H1 (cell line): ENCODE measurements around the gene SMIM41. TPM values are rescaled to one million over a fixed set of nuclear protein-coding genes. Genes with fewer than 3 reads are reported as not detected.

Source experiments
- CTCF ChIA-PET: fragments of 300-600 bp; sonication (Branson Sonifier 250); formaldehyde crosslinking; loops from one replicate; lab custom pipeline; 2021; ENCODE audit not compliant: partially characterized antibody; lab: Charles Lee
- POLR2A ChIA-PET: fragments of 300-600 bp; sonication (Branson Sonifier 250); formaldehyde crosslinking; loops from one replicate; lab custom pipeline; 2021; ENCODE audit warnings: inconsistent platforms; ENCODE audit not compliant: partially characterized antibody; lab: Charles Lee
- DNase-seq, 2 experiments: peaks; one replicate each; pipeline versions ENCODE4 v3.0.0 to v3.0.0-alpha.2; 2010 to 2022; ENCODE audit warnings: low spot score in 2 of 2, low read depth in 1 of 2, mixed read lengths in 1 of 2
- FAIRE-seq: peaks from 2 replicates; lab custom pipeline; 2011; peaks lifted over from hg19 to GRCh38; lab: Jason Lieb, UNC
- H2AFZ ChIP-seq: 2 replicates; pipeline ENCODE4 v1.8.1; 2012; ENCODE audit warnings: low read length, inconsistent platforms
- H2AK5ac ChIP-seq: 2 replicates; pipeline ENCODE4 v1.6.1; 2013; ENCODE audit warnings: low read depth, low read length
- H2BK120ac ChIP-seq: replicated peaks from 2 replicates; pipeline ENCODE3; 2013; ENCODE audit warnings: low read depth, low read length, inconsistent platforms
- H2BK12ac ChIP-seq: 2 replicates; pipeline ENCODE4 v1.6.1; 2013; ENCODE audit warnings: low read depth, low read length
- H2BK15ac ChIP-seq: 2 replicates; pipeline ENCODE4 v1.6.1; 2013; ENCODE audit warnings: low read length
- H2BK20ac ChIP-seq: 2 replicates; pipeline ENCODE4 v1.6.1; 2013; ENCODE audit warnings: low read length
- H2BK5ac ChIP-seq: 2 replicates; pipeline ENCODE4 v1.6.1; 2013; ENCODE audit warnings: low read depth, low read length
- H3K14ac ChIP-seq: 2 replicates; pipeline ENCODE4 v1.6.1; 2013; ENCODE audit warnings: inconsistent platforms; ENCODE audit not compliant: insufficient read length
- H3K18ac ChIP-seq: 2 replicates; pipeline ENCODE4 v1.6.1; 2013; ENCODE audit warnings: low read length; ENCODE audit errors: extremely low read depth
- H3K23ac ChIP-seq: 2 replicates; pipeline ENCODE4 v1.6.1; 2013; ENCODE audit warnings: inconsistent platforms; ENCODE audit not compliant: insufficient read length
- H3K23me2 ChIP-seq: 2 replicates; pipeline ENCODE4 v1.6.1; 2013; ENCODE audit warnings: low read depth, low read length
- H3K27ac ChIP-seq: 2 replicates; pipeline ENCODE4 v1.6.1; 2011; ENCODE audit warnings: low read depth, low read length, inconsistent platforms
- H3K27me3 ChIP-seq, 4 experiments: replicated peaks in 1 of 4; 1 replicate in 1 of 4; 2 replicates in 3 of 4; pipeline versions ENCODE4 v1.6.1 to v1.8.1; 2011 to 2013; ENCODE audit warnings: low read length in 3 of 4, mild to moderate bottlenecking in 3 of 4, inconsistent platforms in 2 of 4, mixed read lengths in 2 of 4, moderate library complexity in 1 of 4; ENCODE audit not compliant: control insufficient read depth in 3 of 4, insufficient read depth in 3 of 4; ENCODE audit errors: extremely low read depth in 1 of 4
- H3K36me3 ChIP-seq, 4 experiments: 2 replicates each; pipeline versions ENCODE4 v1.6.1 to v1.8.1; 2011 to 2013; ENCODE audit warnings: mild to moderate bottlenecking in 4 of 4, low read length in 3 of 4, moderate library complexity in 2 of 4, control low read depth in 1 of 4, inconsistent platforms in 1 of 4; ENCODE audit not compliant: insufficient read depth in 4 of 4, control insufficient read depth in 2 of 4
- H3K4ac ChIP-seq: replicated peaks from 2 replicates; pipeline ENCODE3; 2013; ENCODE audit warnings: low read length, low read depth, mixed read lengths, inconsistent platforms; ENCODE audit not compliant: insufficient read length
- H3K4me1 ChIP-seq, 4 experiments: replicated peaks in 1 of 4; 1 replicate in 1 of 4; 2 replicates in 3 of 4; pipeline versions ENCODE4 v1.6.1 to v1.8.1; 2011 to 2013; ENCODE audit warnings: low read length in 3 of 4, inconsistent platforms in 2 of 4, mixed read lengths in 1 of 4; ENCODE audit not compliant: insufficient read depth in 4 of 4, control insufficient read depth in 3 of 4
- H3K4me2 ChIP-seq, 2 experiments: 2 replicates each; pipeline versions ENCODE4 v1.6.1 to v1.8.1; 2011 to 2013; ENCODE audit warnings: low read depth in 2 of 2, low read length in 2 of 2, control low read depth in 1 of 2, inconsistent platforms in 1 of 2, mild to moderate bottlenecking in 1 of 2; ENCODE audit not compliant: insufficient read depth in 1 of 2
- H3K4me3 ChIP-seq, 4 experiments: fragments of 200-600, 300-600 bp in 1 of 4; sonication (generic), shearing (Covaris generic), sonication (Bioruptor Twin) in 1 of 4; 2 replicates each; pipeline versions ENCODE4 v1.5.1 to v1.8.1; 2011 to 2016; ENCODE audit warnings: low read length in 4 of 4, low read depth in 3 of 4, control low read depth in 2 of 4, inconsistent platforms in 2 of 4, mild to moderate bottlenecking in 2 of 4, mixed read lengths in 1 of 4, moderate library complexity in 1 of 4; ENCODE audit not compliant: insufficient read depth in 2 of 4; ENCODE audit errors: extremely low read depth in 1 of 4
- H3K56ac ChIP-seq: replicated peaks from 2 replicates; pipeline ENCODE3; 2013; ENCODE audit warnings: low read depth, mild to moderate bottlenecking, mixed read lengths, low read length, inconsistent platforms; ENCODE audit not compliant: insufficient read length
- H3K79me1 ChIP-seq: 2 replicates; pipeline ENCODE4 v1.6.1; 2013; ENCODE audit warnings: low read depth, low read length, control low read depth
- H3K79me2 ChIP-seq, 2 experiments: 2 replicates each; pipeline versions ENCODE4 v1.6.1 to v1.8.1; 2012 to 2013; ENCODE audit warnings: low read length in 2 of 2, mild to moderate bottlenecking in 2 of 2, inconsistent platforms in 1 of 2; ENCODE audit not compliant: insufficient read depth in 2 of 2, control insufficient read depth in 1 of 2
- H3K9ac ChIP-seq, 4 experiments: replicated peaks in 1 of 4; 1 replicate in 1 of 4; 2 replicates in 3 of 4; pipeline versions ENCODE4 v1.6.1 to v1.8.1; 2011 to 2013; ENCODE audit warnings: low read depth in 3 of 4, low read length in 3 of 4, control low read depth in 2 of 4, mild to moderate bottlenecking in 2 of 4, moderate library complexity in 2 of 4, inconsistent platforms in 1 of 4; ENCODE audit errors: extremely low read depth in 1 of 4
- H3K9me3 ChIP-seq, 2 experiments: 2 replicates each; pipeline versions ENCODE4 v1.6.1 to v1.8.1; 2012 to 2013; ENCODE audit warnings: mild to moderate bottlenecking in 2 of 2, moderate library complexity in 2 of 2, control low read depth in 1 of 2, inconsistent platforms in 1 of 2, low read depth in 1 of 2, low read length in 1 of 2, mixed read lengths in 1 of 2; ENCODE audit not compliant: insufficient read depth in 2 of 2
- H4K20me1 ChIP-seq, 2 experiments: replicated peaks in 1 of 2; 2 replicates each; pipeline versions ENCODE3 to v1.8.1; 2011 to 2013; ENCODE audit warnings: inconsistent platforms in 2 of 2, low read length in 2 of 2, mild to moderate bottlenecking in 1 of 2; ENCODE audit not compliant: insufficient read depth in 2 of 2, control insufficient read depth in 1 of 2
- H4K5ac ChIP-seq: 2 replicates; pipeline ENCODE4 v1.6.1; 2013; ENCODE audit warnings: low read length, low read depth, mixed read lengths, inconsistent platforms; ENCODE audit not compliant: insufficient read length
- H4K8ac ChIP-seq: 2 replicates; pipeline ENCODE4 v1.8.0; 2013; ENCODE audit warnings: mild to moderate bottlenecking, moderate library complexity, low read length, inconsistent platforms; ENCODE audit not compliant: insufficient read depth; ENCODE audit errors: extremely low read depth
- H4K91ac ChIP-seq: replicated peaks from 2 replicates; pipeline ENCODE3; 2013; ENCODE audit warnings: low read length, mixed read lengths, inconsistent platforms; ENCODE audit not compliant: insufficient read length
- BACH1 ChIP-seq: IDR thresholded peaks from 2 replicates; pipeline ENCODE4 v1.6.1; 2012; ENCODE audit warnings: low read length, improper control_type of control experiment
- BRCA1 ChIP-seq: IDR thresholded peaks from 2 replicates; pipeline ENCODE4 v1.6.1; 2012; ENCODE audit warnings: low read depth, low read length, improper control_type of control experiment
- GABPA ChIP-seq: IDR thresholded peaks from 2 replicates; pipeline ENCODE4 v1.6.1; 2011; ENCODE audit warnings: mild to moderate bottlenecking, low read length, moderate library complexity, borderline replicate concordance; ENCODE audit not compliant: insufficient read depth
- JUND ChIP-seq: IDR thresholded peaks from 2 replicates; pipeline ENCODE4 v1.6.1; 2011; ENCODE audit warnings: mild to moderate bottlenecking, improper control_type of control experiment, low read length
- KDM1A ChIP-seq: fragments of 200-600, 300-600 bp; sonication (generic); IDR thresholded peaks from 2 replicates; pipeline ENCODE4 v1.7.1; 2016; ENCODE audit warnings: mild to moderate bottlenecking, low read length, borderline replicate concordance
- MAX ChIP-seq: IDR thresholded peaks from 2 replicates; pipeline ENCODE4 v1.6.1; 2012; ENCODE audit warnings: inconsistent platforms
- POLR2A ChIP-seq, 2 experiments: IDR thresholded peaks; 1 replicate in 1 of 2; 2 replicates in 1 of 2; pipeline ENCODE4 v1.6.1; 2011; ENCODE audit warnings: low read depth in 2 of 2, low read length in 2 of 2, mild to moderate bottlenecking in 2 of 2; ENCODE audit errors: control extremely low read depth in 1 of 2
- RBBP5 ChIP-seq: IDR thresholded peaks from 2 replicates; pipeline ENCODE4 v1.7.1; 2012; ENCODE audit warnings: low read depth, mild to moderate bottlenecking, inconsistent platforms, low read length, moderate library complexity, borderline replicate concordance
- SP1 ChIP-seq: IDR thresholded peaks from 2 replicates; pipeline ENCODE4 v1.6.1; 2011; ENCODE audit warnings: low read depth, low read length
- TAF7 ChIP-seq: optimal IDR thresholded peaks from 2 replicates; pipeline ENCODE3; 2011; ENCODE audit warnings: low read depth, mild to moderate bottlenecking, inconsistent platforms, low read length, moderate library complexity, borderline replicate concordance
- TEAD4 ChIP-seq: IDR thresholded peaks from 2 replicates; pipeline ENCODE4 v1.6.1; 2012; ENCODE audit warnings: low read depth, low read length, inconsistent platforms, mixed read lengths
- ZNF274 ChIP-seq: IDR thresholded peaks from 2 replicates; pipeline ENCODE4 v1.7.0; 2012; ENCODE audit warnings: low read length, borderline replicate concordance; ENCODE audit errors: extremely low read depth
- WGBS, 2 experiments: shearing (Covaris generic) in 1 of 2; methylation state at CpG; one replicate each; pipeline versions ENCODE4 v1.1.6 to v1.1.7; 2013 to 2015; ENCODE audit warnings: low lambda C conversion rate in 2 of 2, mixed read lengths in 2 of 2, inconsistent platforms in 1 of 2, low coverage in 1 of 2, missing lambda C conversion rate in 1 of 2; ENCODE audit not compliant: insufficient replicate concordance in 2 of 2, insufficient coverage in 1 of 2, insufficient read length in 1 of 2; ENCODE audit errors: extremely low coverage in 1 of 2, missing lambda C conversion rate in 1 of 2; 5-methylcytosine and 5-hydroxymethylcytosine counted together
- polyA plus RNA-seq, 7 experiments: library from polyadenylated mRNA; depleted of rRNA in 3 of 7; stranded (reverse) in 5 of 7; unstranded in 2 of 7; fragments of >200 nt in 5 of 7; fragments of 200-250 nt in 2 of 7; gene quantifications; 1 replicate in 5 of 7; 2 replicates in 1 of 7; 4 replicates in 1 of 7; pipeline versions ENCODE4 v1.2.1 to v1.2.3, GENCODE V29; 2011 to 2013; ENCODE audit warnings: missing spikeins in 2 of 7, mixed read lengths in 2 of 7
- total RNA-seq: library from RNA; stranded (reverse); fragmentation: NEBNext Ultra II Directional; extraction: Animal tissue kit (Norgen Biotek cat#: 25700); gene quantifications from 2 replicates; pipeline ENCODE4 v1.2.1, GENCODE V29; 2021

Gene SMIM41
- total and polyA plus RNA-seq, 2 of the 8 experiments (the other 6 are each of a cell fraction or from before 2014, with no cell fraction given), result 0.28 to 0.98 TPM

- peaks cover 3 to 38% of the 10 kb centered on the region in 2 experiments for H4K20me1 ChIP-seq
- no peak for FAIRE-seq
- TF ChIP-seq KDM1A (no peak), ZNF274 (no peak), GABPA (no peak), TEAD4 (no peak), POLR2A (IDR thresholded peaks at IDR 0.05; ENCODE audit: control extremely low read depth in 1 of 2, low read depth in 2 of 2, low read length in 2 of 2) (no peak), BACH1 (no peak), TAF7 (no peak), BRCA1 (no peak), SP1 (no peak), MAX (no peak), RBBP5 (no peak), JUND (no peak)
Measured at GRCh38 chr12:52074971-52075724, 4.4 kb upstream of the SMIM41 start.

More at GRCh38 chr12:52074971-52075724, 4.4 kb upstream of the SMIM41 start:
- H3K4me3 ChIP-seq, result no peak overlapping the region
- no peak overlapping the region for H3K4ac ChIP-seq
- peaks cover 10 to 39% of the 10 kb centered on the region in 2 experiments for H3K79me2 ChIP-seq
- no peak overlapping the region for H2AK5ac ChIP-seq
- H3K23ac ChIP-seq, result no peak overlapping the region
- peaks cover 0 to 8% (median under 1%) of the 10 kb centered on the region in 4 experiments; a peak in 5 of 7 replicates for H3K27me3 ChIP-seq
- peaks cover 0 to 16% (median 8%) of the 10 kb centered on the region in 4 experiments; a peak in 6 of 7 replicates for H3K4me1 ChIP-seq
- no peak overlapping the region for H3K9ac ChIP-seq
- DNase-seq, result no peak
- H2BK120ac ChIP-seq, result no peak overlapping the region
- no peak overlapping the region for H4K5ac ChIP-seq
- H3K79me1 ChIP-seq, result peaks cover 16% of the 10 kb centered on the region
- H2AFZ ChIP-seq, result no peak overlapping the region
- WGBS, 2 experiments, result 93% methylated on average over 3 of the region's 3 CpGs; no CpG with 5 or more reads in 1 of the 2 experiments
- ChIA-PET POLR2A (interaction anchor here (1.6 kb wide), 2 partner anchors 16 to 48 kb away, joined by 3 to 5 read pairs; no protein-coding TSS in a partner anchor), CTCF (interaction anchor here (34.1 kb wide), 1 partner anchor 53 kb away, joined by 1022 read pairs; no protein-coding TSS in a partner anchor)
- no peak overlapping the region for H2BK5ac ChIP-seq
- H3K27ac ChIP-seq, result no peak overlapping the region
- peaks cover 11 to 38% (median 20%) of the 10 kb centered on the region in 4 experiments for H3K36me3 ChIP-seq
- no peak overlapping the region for H2BK20ac ChIP-seq
- no peak overlapping the region for H3K4me2 ChIP-seq
- no peak overlapping the region for H3K56ac ChIP-seq
- peaks cover 16% of the 10 kb centered on the region; the same call in 1 of the 2 replicates for H3K23me2 ChIP-seq
- no peaks in the 10 kb centered on the region for H3K9me3 ChIP-seq
- H3K18ac ChIP-seq, result no peak overlapping the region
- H4K91ac ChIP-seq, result no peak overlapping the region
- H3K14ac ChIP-seq, result no peak overlapping the region
- H4K8ac ChIP-seq, result no peak overlapping the region
- no peak overlapping the region for H2BK12ac ChIP-seq
- H2BK15ac ChIP-seq, result no peak overlapping the region
